HCT116 (cell line): ENCODE results near the gene RBX1.

ENCODE experiments used
- EGR1 ChIP-seq: IDR thresholded peaks from 2 replicates; pipeline ENCODE4 v1.6.1; 2012; ENCODE audit warnings: low read depth
- EZH2 ChIP-seq: fragments of 200-600 bp; sonication (generic); IDR thresholded peaks from 2 replicates; pipeline ENCODE4 v1.6.1; 2017; ENCODE audit warnings: antibody characterized with exemption, mixed run types
- POLR2A ChIP-seq: IDR thresholded peaks from 2 replicates; pipeline ENCODE4 v1.7.0; 2011; ENCODE audit warnings: borderline replicate concordance; ENCODE audit not compliant: insufficient read depth, insufficient read length; ENCODE audit errors: extremely low read depth
- TCF7L2 ChIP-seq: IDR thresholded peaks from 2 replicates; pipeline ENCODE4 v1.7.0; 2011; ENCODE audit warnings: borderline replicate concordance, inconsistent platforms; ENCODE audit not compliant: insufficient read depth, insufficient read length; ENCODE audit errors: extremely low read depth
- ZFX ChIP-seq: fragments of 450-650 bp; IDR thresholded peaks from 2 replicates; pipeline ENCODE4 v1.6.1; 2017
- TF ChIP-seq, protein P1 (sequence below), 3 experiments: fragments of 200-600 bp in 1 of 3; sonication (generic) in 1 of 3; IDR thresholded peaks in 2 of 3; conservative IDR thresholded peaks in 1 of 3; 2 replicates each; pipeline ENCODE4 v1.5.1; 2012 to 2017; ENCODE audit warnings: low read depth in 2 of 3, low read length in 2 of 3, antibody characterized with exemption in 1 of 3, borderline replicate concordance in 1 of 3, control low read depth in 1 of 3, mild to moderate bottlenecking in 1 of 3, mixed read lengths in 1 of 3, mixed run types in 1 of 3, moderate library complexity in 1 of 3; ENCODE audit not compliant: insufficient read depth in 1 of 3
- TF ChIP-seq, protein P2 (sequence below): IDR thresholded peaks from 2 replicates; pipeline ENCODE4 v1.6.1; 2011; ENCODE audit warnings: mild to moderate bottlenecking, low read length, moderate library complexity; ENCODE audit not compliant: insufficient replicate concordance; ENCODE audit errors: extremely low read depth

DNA sequence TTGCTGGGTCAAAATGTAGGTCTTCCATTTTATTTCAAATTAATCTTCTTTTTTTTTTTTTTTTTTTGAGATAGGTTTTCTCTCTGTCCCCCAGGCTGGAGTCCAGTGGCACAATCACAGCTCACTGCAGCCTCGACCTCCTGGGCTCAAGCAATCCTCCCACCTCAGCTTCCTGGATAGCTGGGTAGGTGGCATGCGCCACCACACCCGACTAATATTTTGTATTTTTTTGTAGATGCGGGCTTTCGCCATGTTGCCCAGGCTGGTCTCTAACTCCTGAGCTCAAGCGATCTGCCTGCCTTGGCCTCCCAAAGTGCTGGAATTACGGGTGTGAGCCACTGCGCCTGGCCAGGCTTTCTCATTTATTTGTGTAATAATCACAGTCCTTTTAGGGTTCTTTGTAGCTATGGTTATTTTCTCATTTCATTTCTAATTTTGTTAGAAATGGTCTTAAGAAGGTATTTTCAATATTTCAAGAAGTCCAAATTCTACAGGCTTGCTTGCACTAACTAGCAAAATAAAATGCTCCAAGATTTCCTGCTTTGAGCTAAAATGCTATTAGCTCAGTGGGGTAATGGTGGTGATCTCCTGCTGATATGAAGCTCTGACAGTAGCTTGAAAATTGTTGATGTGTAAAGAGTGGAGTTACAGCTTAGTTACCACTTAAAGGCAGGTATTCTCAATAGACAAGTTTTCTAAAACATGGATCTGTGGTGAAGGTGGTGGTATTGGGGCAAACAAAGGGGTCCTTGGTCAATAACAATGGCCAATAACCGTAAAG is 50.0 kb downstream of the RBX1 start:
- no peak for TF ChIP-seq EZH2
- TF ChIP-seq, protein P1, sequence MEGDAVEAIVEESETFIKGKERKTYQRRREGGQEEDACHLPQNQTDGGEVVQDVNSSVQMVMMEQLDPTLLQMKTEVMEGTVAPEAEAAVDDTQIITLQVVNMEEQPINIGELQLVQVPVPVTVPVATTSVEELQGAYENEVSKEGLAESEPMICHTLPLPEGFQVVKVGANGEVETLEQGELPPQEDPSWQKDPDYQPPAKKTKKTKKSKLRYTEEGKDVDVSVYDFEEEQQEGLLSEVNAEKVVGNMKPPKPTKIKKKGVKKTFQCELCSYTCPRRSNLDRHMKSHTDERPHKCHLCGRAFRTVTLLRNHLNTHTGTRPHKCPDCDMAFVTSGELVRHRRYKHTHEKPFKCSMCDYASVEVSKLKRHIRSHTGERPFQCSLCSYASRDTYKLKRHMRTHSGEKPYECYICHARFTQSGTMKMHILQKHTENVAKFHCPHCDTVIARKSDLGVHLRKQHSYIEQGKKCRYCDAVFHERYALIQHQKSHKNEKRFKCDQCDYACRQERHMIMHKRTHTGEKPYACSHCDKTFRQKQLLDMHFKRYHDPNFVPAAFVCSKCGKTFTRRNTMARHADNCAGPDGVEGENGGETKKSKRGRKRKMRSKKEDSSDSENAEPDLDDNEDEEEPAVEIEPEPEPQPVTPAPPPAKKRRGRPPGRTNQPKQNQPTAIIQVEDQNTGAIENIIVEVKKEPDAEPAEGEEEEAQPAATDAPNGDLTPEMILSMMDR (IDR thresholded peaks at IDR 0.05 in 2 of 3, conservative IDR thresholded peaks at IDR 0.05 in 1 of 3; ENCODE audit: borderline replicate concordance in 1 of 3, insufficient read depth in 1 of 3, low read depth in 2 of 3, low read length in 2 of 3) = no peak
- TF ChIP-seq POLR2A = no peak
- TF ChIP-seq ZFX = no peak
- TF ChIP-seq, protein P2, sequence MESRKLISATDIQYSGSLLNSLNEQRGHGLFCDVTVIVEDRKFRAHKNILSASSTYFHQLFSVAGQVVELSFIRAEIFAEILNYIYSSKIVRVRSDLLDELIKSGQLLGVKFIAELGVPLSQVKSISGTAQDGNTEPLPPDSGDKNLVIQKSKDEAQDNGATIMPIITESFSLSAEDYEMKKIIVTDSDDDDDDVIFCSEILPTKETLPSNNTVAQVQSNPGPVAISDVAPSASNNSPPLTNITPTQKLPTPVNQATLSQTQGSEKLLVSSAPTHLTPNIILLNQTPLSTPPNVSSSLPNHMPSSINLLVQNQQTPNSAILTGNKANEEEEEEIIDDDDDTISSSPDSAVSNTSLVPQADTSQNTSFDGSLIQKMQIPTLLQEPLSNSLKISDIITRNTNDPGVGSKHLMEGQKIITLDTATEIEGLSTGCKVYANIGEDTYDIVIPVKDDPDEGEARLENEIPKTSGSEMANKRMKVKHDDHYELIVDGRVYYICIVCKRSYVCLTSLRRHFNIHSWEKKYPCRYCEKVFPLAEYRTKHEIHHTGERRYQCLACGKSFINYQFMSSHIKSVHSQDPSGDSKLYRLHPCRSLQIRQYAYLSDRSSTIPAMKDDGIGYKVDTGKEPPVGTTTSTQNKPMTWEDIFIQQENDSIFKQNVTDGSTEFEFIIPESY = no peak
- TF ChIP-seq EGR1 = no peak
- no peak for TF ChIP-seq TCF7L2
